ENCODE results near the gene NEXN. TPM values are rescaled to one million over a fixed set of nuclear protein-coding genes. Genes with fewer than 3 reads are reported as not detected.

Gene NEXN
- total RNA-seq, 1 experiment from 2014 or later = 0.15 TPM

DNA sequence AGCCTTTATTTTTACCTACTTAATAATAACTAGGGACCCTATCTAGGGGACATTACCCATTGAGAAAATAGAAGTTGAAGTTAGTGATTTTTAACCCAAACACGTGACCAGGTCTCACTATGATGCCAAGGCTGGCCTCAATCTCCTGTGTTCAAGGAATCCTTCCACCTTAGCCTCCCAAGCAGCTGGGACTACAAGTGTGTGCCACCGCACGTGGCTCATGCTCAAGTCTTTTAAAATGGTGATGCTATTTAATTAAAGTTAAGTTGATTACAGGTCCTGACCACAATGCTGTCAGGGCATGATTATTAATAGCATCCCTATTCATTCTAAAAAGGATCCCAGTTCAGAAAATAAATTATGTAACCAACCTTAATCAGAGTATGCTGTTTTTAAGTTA, 65.5 kb downstream of the NEXN start:
- Histone ChIP-seq H3K9me2 (ENCODE audit: insufficient read depth) (no peaks in the 10 kb centered on the region), H4K20me1 (ENCODE audit: insufficient read depth) (peaks cover 45% of the 10 kb centered on the region; the same call in 1 of the 2 replicates), H3K4me2 (ENCODE audit: low read length) (no peak overlapping the region), H3K4me3 (replicated peaks in 1 of 2; ENCODE audit: low read depth in 1 of 2, low read length in 2 of 2) (no peak overlapping the region), H3K9ac (ENCODE audit: low read length) (no peak overlapping the region), H2AFZ (ENCODE audit: low read depth, low read length, poor library complexity, severe bottlenecking) (no peak overlapping the region), H3K79me2 (ENCODE audit: insufficient read depth, low read length) (peaks cover 96% of the 10 kb centered on the region), H3K9me3 (ENCODE audit: control insufficient read depth in 1 of 2, insufficient read depth in 1 of 2, low read depth in 1 of 2, low read length in 2 of 2) (no peaks in the 10 kb centered on the region), H3K27ac (ENCODE audit: low read depth, low read length) (no peak overlapping the region), H3K36me3 (ENCODE audit: control insufficient read depth in 1 of 2, insufficient read depth in 2 of 2, low read length in 2 of 2) (peaks cover 71 to 79% of the 10 kb centered on the region in 2 experiments), H3K27me3 (ENCODE audit: insufficient read depth, low read length) (no peaks in the 10 kb centered on the region), H3K4me1 (ENCODE audit: control insufficient read depth in 1 of 2, insufficient read depth in 2 of 2, low read length in 2 of 2) (no peaks in the 10 kb centered on the region)
- TF ChIP-seq, protein P1, sequence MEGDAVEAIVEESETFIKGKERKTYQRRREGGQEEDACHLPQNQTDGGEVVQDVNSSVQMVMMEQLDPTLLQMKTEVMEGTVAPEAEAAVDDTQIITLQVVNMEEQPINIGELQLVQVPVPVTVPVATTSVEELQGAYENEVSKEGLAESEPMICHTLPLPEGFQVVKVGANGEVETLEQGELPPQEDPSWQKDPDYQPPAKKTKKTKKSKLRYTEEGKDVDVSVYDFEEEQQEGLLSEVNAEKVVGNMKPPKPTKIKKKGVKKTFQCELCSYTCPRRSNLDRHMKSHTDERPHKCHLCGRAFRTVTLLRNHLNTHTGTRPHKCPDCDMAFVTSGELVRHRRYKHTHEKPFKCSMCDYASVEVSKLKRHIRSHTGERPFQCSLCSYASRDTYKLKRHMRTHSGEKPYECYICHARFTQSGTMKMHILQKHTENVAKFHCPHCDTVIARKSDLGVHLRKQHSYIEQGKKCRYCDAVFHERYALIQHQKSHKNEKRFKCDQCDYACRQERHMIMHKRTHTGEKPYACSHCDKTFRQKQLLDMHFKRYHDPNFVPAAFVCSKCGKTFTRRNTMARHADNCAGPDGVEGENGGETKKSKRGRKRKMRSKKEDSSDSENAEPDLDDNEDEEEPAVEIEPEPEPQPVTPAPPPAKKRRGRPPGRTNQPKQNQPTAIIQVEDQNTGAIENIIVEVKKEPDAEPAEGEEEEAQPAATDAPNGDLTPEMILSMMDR (IDR thresholded peaks at IDR 0.05 in 2 of 3, conservative IDR thresholded peaks at IDR 0.05 in 1 of 3; ENCODE audit: borderline replicate concordance in 1 of 3, insufficient read depth in 1 of 3, low read depth in 2 of 3, low read length in 2 of 3) = no peak
- TF ChIP-seq ZNF274 (IDR thresholded peaks at IDR 0.05; ENCODE audit: low read depth, low read length) (no peak), JUND (IDR thresholded peaks at IDR 0.05) (no peak), ZFX (IDR thresholded peaks at IDR 0.05) (no peak), POLR2AphosphoS5 (IDR thresholded peaks at IDR 0.05; ENCODE audit: low read depth, low read length) (no peak), EZH2 (IDR thresholded peaks at IDR 0.05) (no peak), CEBPB (IDR thresholded peaks at IDR 0.05; ENCODE audit: low read depth) (no peak), SP1 (IDR thresholded peaks at IDR 0.05; ENCODE audit: low read depth) (no peak)
- ChIA-PET RAD21 (ENCODE audit: low non-redundant PET in 1 of 2, low total read pairs in 2 of 2, uncharacterized antibody in 2 of 2, unreplicated experiment in 2 of 2) (no interaction called here), POLR2A (no interaction called here), CTCF (no interaction called here)
- BruUV-seq (replicated peaks) = no TSS peak
- ATAC-seq (no peak), DNase-seq (ENCODE audit: low read depth, low spot score) (no peak)
- intact Hi-C loops (cut with micrococcal nuclease) = no loop called here

DNA sequence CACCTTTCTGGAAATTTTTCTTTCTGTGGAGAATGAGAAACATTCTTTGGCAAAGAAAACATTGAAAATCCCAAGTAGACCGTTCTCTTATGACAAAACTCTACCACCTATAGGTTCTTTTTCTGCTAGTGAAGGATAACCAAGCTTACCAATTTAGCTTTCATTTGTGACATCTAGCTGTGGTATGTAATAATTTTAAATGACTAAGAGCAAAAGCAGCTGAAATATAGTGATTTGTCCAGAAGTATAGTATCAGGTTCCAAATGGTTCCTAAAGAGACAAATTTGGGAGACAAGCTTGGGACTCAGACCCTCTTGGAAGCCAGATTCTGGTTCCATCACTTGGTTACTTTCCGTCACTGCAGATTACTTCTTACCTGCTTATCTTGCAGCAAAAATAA, 66.1 kb downstream of the NEXN start:
- Histone ChIP-seq H3K9ac (ENCODE audit: low read length) (no peak overlapping the region), H3K4me3 (replicated peaks in 1 of 2; ENCODE audit: low read depth in 1 of 2, low read length in 2 of 2) (no peak overlapping the region), H4K20me1 (ENCODE audit: insufficient read depth) (peaks cover 41% of the 10 kb centered on the region; the same call in 1 of the 2 replicates), H2AFZ (ENCODE audit: low read depth, low read length, poor library complexity, severe bottlenecking) (no peak overlapping the region), H3K79me2 (ENCODE audit: insufficient read depth, low read length) (peaks cover 97% of the 10 kb centered on the region), H3K9me2 (ENCODE audit: insufficient read depth) (no peaks in the 10 kb centered on the region), H3K9me3 (ENCODE audit: control insufficient read depth in 1 of 2, insufficient read depth in 1 of 2, low read depth in 1 of 2, low read length in 2 of 2) (no peaks in the 10 kb centered on the region), H3K4me2 (ENCODE audit: low read length) (no peak overlapping the region), H3K4me1 (ENCODE audit: control insufficient read depth in 1 of 2, insufficient read depth in 2 of 2, low read length in 2 of 2) (no peaks in the 10 kb centered on the region), H3K27ac (ENCODE audit: low read depth, low read length) (no peak overlapping the region), H3K27me3 (ENCODE audit: insufficient read depth, low read length) (no peaks in the 10 kb centered on the region), H3K36me3 (ENCODE audit: control insufficient read depth in 1 of 2, insufficient read depth in 2 of 2, low read length in 2 of 2) (peaks cover 77 to 78% of the 10 kb centered on the region in 2 experiments)
- intact Hi-C loops (cut with micrococcal nuclease) = no loop called here
- POLR2A ChIA-PET = no interaction called here
- BruUV-seq (replicated peaks) = no TSS peak
- TF ChIP-seq REST (IDR thresholded peaks at IDR 0.05; ENCODE audit: low read depth) = no peak
- TF ChIP-seq ZFX (IDR thresholded peaks at IDR 0.05) = no peak
- no peak for DNase-seq (ENCODE audit: low read depth, low spot score)
- RAD21 ChIA-PET (ENCODE audit: low non-redundant PET in 1 of 2, low total read pairs in 2 of 2, uncharacterized antibody in 2 of 2, unreplicated experiment in 2 of 2) = no interaction called here
- no peak for ATAC-seq
- CTCF ChIA-PET = no interaction called here
